K562 (cell line): Measurements from ENCODE around the gene HPCAL1. TPM values are rescaled to one million over a fixed set of nuclear protein-coding genes. Genes with fewer than 3 reads are reported as not detected.

Experiments used
- CTBP1 ChIP-seq: fragments of 450-650 bp; IDR thresholded peaks from 2 replicates; pipeline ENCODE4 v1.6.1; 2016; ENCODE audit warnings: borderline replicate concordance
- DNMT1 ChIP-seq: fragments of 450-650 bp; IDR thresholded peaks from 2 replicates; pipeline ENCODE4 v1.6.1; 2016; ENCODE audit warnings: antibody characterized with exemption, mild to moderate bottlenecking
- LEF1 ChIP-seq: fragments of 450-650 bp; IDR thresholded peaks from 2 replicates; pipeline ENCODE4 v1.6.1; 2016; ENCODE audit warnings: mild to moderate bottlenecking
- SPI1 ChIP-seq: IDR thresholded peaks from 2 replicates; pipeline ENCODE4 v1.6.1; 2011; ENCODE audit warnings: low read depth, low read length, control low read depth, borderline replicate concordance
- STAT5A ChIP-seq: IDR thresholded peaks from 2 replicates; pipeline ENCODE4 v1.6.1; 2012; ENCODE audit warnings: low read length, inconsistent platforms, borderline replicate concordance
- ZNF41 ChIP-seq: fragments of 250-450 bp; sonication (Bioruptor Pico); conservative IDR thresholded peaks from 2 replicates; pipeline ENCODE4 v1.4.0; 2020; ENCODE audit warnings: mild to moderate bottlenecking
- ZNF707 ChIP-seq: fragments of 250-450 bp; sonication (Bioruptor Pico); conservative IDR thresholded peaks from 2 replicates; pipeline ENCODE4 v1.8.0; 2022; ENCODE audit warnings: inconsistent platforms, mild to moderate bottlenecking, moderate library complexity
- polyA plus RNA-seq, 8 experiments: library from polyadenylated mRNA; depleted of rRNA in 4 of 8; stranded (reverse) in 5 of 8; unstranded in 3 of 8; fragments of >200 nt; fragmentation: Nextera tagmentation in 2 of 8; fragmentation: Illumina TruSeq in 1 of 8; extraction: Ambion mirVana in 2 of 8; extraction: Trizol in 1 of 8; gene quantifications; 2 replicates each; pipeline versions ENCODE4 v1.2.1 to v1.2.3, GENCODE V29; 2011 to 2014; ENCODE audit warnings: inconsistent platforms in 1 of 8, missing spikeins in 1 of 8
- total RNA-seq, 7 experiments: library from RNA; depleted of rRNA in 6 of 7; stranded (reverse); fragments of >200 nt in 6 of 7; fragmentation: Illumina TruSeq in 2 of 7; extraction: Trizol in 2 of 7; gene quantifications; 2 replicates each; pipeline versions ENCODE4 v1.2.1 to v1.2.3, GENCODE V29; 2011 to 2021; ENCODE audit warnings: low replicate concordance in 1 of 7
- TF ChIP-seq, protein P1 (sequence below), 2 experiments: fragments of 200-800 bp in 1 of 2; sonication (Bioruptor generic) in 1 of 2; sonication (generic) in 1 of 2; formaldehyde crosslinking in 1 of 2; IDR thresholded peaks in 1 of 2; conservative IDR thresholded peaks in 1 of 2; 2 replicates each; pipeline versions ENCODE4 v1.5.0 to v1.6.1; 2016 to 2020; ENCODE audit warnings: missing compliant biosample characterization in 1 of 2, missing genetic modification characterization in 1 of 2, missing genetic modification reagents in 1 of 2
- TF ChIP-seq, protein P2 (sequence below): sonication (generic); formaldehyde crosslinking; IDR thresholded peaks from 2 replicates; pipeline ENCODE4 v1.9.0; 2022; ENCODE audit warnings: mild to moderate bottlenecking, missing genetic modification reagents
- TF ChIP-seq, protein P3 (sequence below): fragments of 450-650 bp; formaldehyde crosslinking; IDR thresholded peaks from 2 replicates; pipeline ENCODE4 v1.4.0; 2020; ENCODE audit warnings: mild to moderate bottlenecking, moderate library complexity
- TF ChIP-seq, protein P4 (sequence below): fragments of 200-800 bp; sonication (Bioruptor generic); IDR thresholded peaks from 2 replicates; pipeline ENCODE4 v1.6.1; 2017; ENCODE audit warnings: missing genetic modification characterization, missing compliant biosample characterization
- TF ChIP-seq, protein P5 (sequence below), 2 experiments: fragments of 450-650 bp; formaldehyde crosslinking in 1 of 2; IDR thresholded peaks; 2 replicates each; pipeline versions ENCODE4 v1.4.0 to v1.6.1; 2014 to 2020; ENCODE audit warnings: mild to moderate bottlenecking in 2 of 2, borderline replicate concordance in 1 of 2, low read depth in 1 of 2

HPCAL1 gene
- total and polyA plus RNA-seq, 9 of the 15 experiments (the other 6 are each of a cell fraction or from before 2014, with no cell fraction given): 2.7 to 65.5 (median 23.9) TPM

DNA sequence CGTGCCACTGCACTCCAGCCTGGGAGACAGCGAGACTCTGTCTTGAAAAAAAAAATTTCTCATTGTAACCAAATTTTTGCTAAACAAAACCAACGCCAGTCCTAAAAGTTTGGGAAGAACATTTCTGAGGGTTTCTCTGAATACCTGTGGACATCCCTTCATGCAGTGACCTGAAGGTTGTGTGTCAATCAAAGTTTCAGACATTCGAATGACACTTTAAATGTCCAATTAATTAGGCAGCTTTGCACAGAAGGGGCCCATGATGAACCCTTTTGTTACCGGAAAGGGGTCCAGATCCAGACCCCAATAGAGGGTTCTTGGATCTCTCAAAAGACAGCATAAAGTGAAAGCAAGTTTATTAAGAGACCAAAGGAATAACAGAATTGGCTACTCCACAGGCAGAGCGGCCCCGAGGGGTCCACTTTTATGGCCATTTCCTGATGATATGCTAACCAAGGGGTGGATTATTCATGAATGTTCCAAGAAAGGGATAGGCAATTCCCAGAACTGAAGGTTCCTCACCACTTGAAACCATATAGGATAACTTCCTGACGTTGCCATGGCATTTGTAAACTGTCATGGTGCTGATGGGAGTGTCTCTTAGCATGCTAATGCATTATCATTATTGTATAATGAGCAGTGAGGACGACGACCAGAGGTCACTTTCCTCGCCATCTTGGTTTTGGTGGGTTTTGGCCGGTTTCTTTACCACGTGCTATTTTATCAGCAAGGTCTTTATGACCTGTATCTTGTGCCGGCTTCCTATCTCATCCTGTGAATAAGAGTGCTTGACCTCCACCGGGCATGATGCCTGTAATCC is 27.5 kb upstream of the HPCAL1 start (continued):
- TF ChIP-seq, protein P1, sequence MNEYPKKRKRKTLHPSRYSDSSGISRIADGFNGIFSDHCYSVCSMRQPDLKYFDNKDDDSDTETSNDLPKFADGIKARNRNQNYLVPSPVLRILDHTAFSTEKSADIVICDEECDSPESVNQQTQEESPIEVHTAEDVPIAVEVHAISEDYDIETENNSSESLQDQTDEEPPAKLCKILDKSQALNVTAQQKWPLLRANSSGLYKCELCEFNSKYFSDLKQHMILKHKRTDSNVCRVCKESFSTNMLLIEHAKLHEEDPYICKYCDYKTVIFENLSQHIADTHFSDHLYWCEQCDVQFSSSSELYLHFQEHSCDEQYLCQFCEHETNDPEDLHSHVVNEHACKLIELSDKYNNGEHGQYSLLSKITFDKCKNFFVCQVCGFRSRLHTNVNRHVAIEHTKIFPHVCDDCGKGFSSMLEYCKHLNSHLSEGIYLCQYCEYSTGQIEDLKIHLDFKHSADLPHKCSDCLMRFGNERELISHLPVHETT (CRISPR knock-in tag; conservative IDR thresholded peaks at IDR 0.05 in 1 of 2, IDR thresholded peaks at IDR 0.05 in 1 of 2): no peak
- no peak for TF ChIP-seq SPI1
- TF ChIP-seq, protein P2, sequence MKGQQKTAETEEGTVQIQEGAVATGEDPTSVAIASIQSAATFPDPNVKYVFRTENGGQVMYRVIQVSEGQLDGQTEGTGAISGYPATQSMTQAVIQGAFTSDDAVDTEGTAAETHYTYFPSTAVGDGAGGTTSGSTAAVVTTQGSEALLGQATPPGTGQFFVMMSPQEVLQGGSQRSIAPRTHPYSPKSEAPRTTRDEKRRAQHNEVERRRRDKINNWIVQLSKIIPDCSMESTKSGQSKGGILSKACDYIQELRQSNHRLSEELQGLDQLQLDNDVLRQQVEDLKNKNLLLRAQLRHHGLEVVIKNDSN (CRISPR knock-in tag): peak; percentile 36
- TF ChIP-seq, protein P3, sequence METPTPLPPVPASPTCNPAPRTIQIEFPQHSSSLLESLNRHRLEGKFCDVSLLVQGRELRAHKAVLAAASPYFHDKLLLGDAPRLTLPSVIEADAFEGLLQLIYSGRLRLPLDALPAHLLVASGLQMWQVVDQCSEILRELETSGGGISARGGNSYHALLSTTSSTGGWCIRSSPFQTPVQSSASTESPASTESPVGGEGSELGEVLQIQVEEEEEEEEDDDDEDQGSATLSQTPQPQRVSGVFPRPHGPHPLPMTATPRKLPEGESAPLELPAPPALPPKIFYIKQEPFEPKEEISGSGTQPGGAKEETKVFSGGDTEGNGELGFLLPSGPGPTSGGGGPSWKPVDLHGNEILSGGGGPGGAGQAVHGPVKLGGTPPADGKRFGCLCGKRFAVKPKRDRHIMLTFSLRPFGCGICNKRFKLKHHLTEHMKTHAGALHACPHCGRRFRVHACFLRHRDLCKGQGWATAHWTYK (CRISPR knock-in tag): no peak
- TF ChIP-seq DNMT1: no peak
- TF ChIP-seq, protein P4, sequence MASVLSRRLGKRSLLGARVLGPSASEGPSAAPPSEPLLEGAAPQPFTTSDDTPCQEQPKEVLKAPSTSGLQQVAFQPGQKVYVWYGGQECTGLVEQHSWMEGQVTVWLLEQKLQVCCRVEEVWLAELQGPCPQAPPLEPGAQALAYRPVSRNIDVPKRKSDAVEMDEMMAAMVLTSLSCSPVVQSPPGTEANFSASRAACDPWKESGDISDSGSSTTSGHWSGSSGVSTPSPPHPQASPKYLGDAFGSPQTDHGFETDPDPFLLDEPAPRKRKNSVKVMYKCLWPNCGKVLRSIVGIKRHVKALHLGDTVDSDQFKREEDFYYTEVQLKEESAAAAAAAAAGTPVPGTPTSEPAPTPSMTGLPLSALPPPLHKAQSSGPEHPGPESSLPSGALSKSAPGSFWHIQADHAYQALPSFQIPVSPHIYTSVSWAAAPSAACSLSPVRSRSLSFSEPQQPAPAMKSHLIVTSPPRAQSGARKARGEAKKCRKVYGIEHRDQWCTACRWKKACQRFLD (CRISPR knock-in tag): no peak
- 0 out of 2 replicates have a peak, but pooled peaks have one; percentile 15 for TF ChIP-seq ZNF41 (CRISPR knock-in tag)
- TF ChIP-seq STAT5A: peak; percentile 62; the same call in 1 of the 2 replicates
- TF ChIP-seq ZNF707: no peak
- TF ChIP-seq CTBP1: 0 out of 2 replicates have a peak, but pooled peaks have one; percentile 22
- no peak for TF ChIP-seq LEF1
- TF ChIP-seq, protein P5, sequence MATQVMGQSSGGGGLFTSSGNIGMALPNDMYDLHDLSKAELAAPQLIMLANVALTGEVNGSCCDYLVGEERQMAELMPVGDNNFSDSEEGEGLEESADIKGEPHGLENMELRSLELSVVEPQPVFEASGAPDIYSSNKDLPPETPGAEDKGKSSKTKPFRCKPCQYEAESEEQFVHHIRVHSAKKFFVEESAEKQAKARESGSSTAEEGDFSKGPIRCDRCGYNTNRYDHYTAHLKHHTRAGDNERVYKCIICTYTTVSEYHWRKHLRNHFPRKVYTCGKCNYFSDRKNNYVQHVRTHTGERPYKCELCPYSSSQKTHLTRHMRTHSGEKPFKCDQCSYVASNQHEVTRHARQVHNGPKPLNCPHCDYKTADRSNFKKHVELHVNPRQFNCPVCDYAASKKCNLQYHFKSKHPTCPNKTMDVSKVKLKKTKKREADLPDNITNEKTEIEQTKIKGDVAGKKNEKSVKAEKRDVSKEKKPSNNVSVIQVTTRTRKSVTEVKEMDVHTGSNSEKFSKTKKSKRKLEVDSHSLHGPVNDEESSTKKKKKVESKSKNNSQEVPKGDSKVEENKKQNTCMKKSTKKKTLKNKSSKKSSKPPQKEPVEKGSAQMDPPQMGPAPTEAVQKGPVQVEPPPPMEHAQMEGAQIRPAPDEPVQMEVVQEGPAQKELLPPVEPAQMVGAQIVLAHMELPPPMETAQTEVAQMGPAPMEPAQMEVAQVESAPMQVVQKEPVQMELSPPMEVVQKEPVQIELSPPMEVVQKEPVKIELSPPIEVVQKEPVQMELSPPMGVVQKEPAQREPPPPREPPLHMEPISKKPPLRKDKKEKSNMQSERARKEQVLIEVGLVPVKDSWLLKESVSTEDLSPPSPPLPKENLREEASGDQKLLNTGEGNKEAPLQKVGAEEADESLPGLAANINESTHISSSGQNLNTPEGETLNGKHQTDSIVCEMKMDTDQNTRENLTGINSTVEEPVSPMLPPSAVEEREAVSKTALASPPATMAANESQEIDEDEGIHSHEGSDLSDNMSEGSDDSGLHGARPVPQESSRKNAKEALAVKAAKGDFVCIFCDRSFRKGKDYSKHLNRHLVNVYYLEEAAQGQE (IDR thresholded peaks at IDR 0.05; ENCODE audit: borderline replicate concordance): peak; percentile 88
- TF ChIP-seq, protein P5 (CRISPR knock-in tag; IDR thresholded peaks at IDR 0.05; ENCODE audit: low read depth): no peak
